ENCODE data around the gene FLT3LG.

GRCh38 chr19:49425178-49425577, 48.8 kb upstream of the FLT3LG start, which contains the start of gene GFY:
- TF ChIP-seq CTCF (conservative IDR thresholded peaks at IDR 0.05; ENCODE audit: low read depth, low read length), result no peak
- no peak for TF ChIP-seq EZH2 (IDR thresholded peaks at IDR 0.05; ENCODE audit: borderline replicate concordance, low read depth, low read length, poor library complexity, severe bottlenecking)
